Measurements from ENCODE around the gene RASA3. TPM values are rescaled to one million over a fixed set of nuclear protein-coding genes. Genes with fewer than 3 reads are reported as not detected.

The RASA3 gene
- total RNA-seq, 1 donor from 2014 or later: 44.8 TPM

- Mint-ChIP-seq H3K27ac (ENCODE audit: unreplicated experiment) (peak overlapping the region; percentile 99), H3K27me3 (ENCODE audit: unreplicated experiment) (no peaks in the 10 kb centered on the region), H3K4me1 (ENCODE audit: unreplicated experiment) (peaks cover 73% of the 10 kb centered on the region)
These were observed 66.3 kb downstream of the RASA3 start for GRCh38 chr13:114065926-114066774.

GRCh38 chr13:114065141-114065925 is 67.1 kb downstream of the RASA3 start:
- H3K4me3 Mint-ChIP-seq (ENCODE audit: unreplicated experiment): peak overlapping the region; percentile 71
- no peaks in the 10 kb centered on the region for H3K27me3 Mint-ChIP-seq (ENCODE audit: unreplicated experiment)
- no peaks in the 10 kb centered on the region for H3K9me3 Mint-ChIP-seq (ENCODE audit: unreplicated experiment)
- peak; percentile 97 for DNase-seq (ENCODE audit: extremely low spot score, unreplicated experiment)
- peak overlapping the region; percentile 99 for H3K27ac Mint-ChIP-seq (ENCODE audit: unreplicated experiment)
- TF ChIP-seq CTCF (IDR thresholded peaks at IDR 0.05): no peak
- no peaks in the 10 kb centered on the region for H3K36me3 Mint-ChIP-seq (ENCODE audit: unreplicated experiment)
- H3K4me1 Mint-ChIP-seq (ENCODE audit: unreplicated experiment): peaks cover 70% of the 10 kb centered on the region

More at GRCh38 chr13:114065926-114066774, 66.3 kb downstream of the RASA3 start:
- peaks cover 3% of the 10 kb centered on the region for H3K36me3 Mint-ChIP-seq (ENCODE audit: unreplicated experiment)
- TF ChIP-seq CTCF (IDR thresholded peaks at IDR 0.05): no peak
- no peak for DNase-seq (ENCODE audit: extremely low spot score, unreplicated experiment)
- peak overlapping the region; percentile 71 for H3K4me3 Mint-ChIP-seq (ENCODE audit: unreplicated experiment)
- H3K9me3 Mint-ChIP-seq (ENCODE audit: unreplicated experiment): no peaks in the 10 kb centered on the region

- Mint-ChIP-seq H3K27me3 (ENCODE audit: unreplicated experiment) (no peaks in the 10 kb centered on the region), H3K9me3 (ENCODE audit: unreplicated experiment) (no peaks in the 10 kb centered on the region), H3K4me1 (ENCODE audit: unreplicated experiment) (peaks cover 74% of the 10 kb centered on the region), H3K27ac (ENCODE audit: unreplicated experiment) (peak overlapping the region; percentile 99), H3K4me3 (ENCODE audit: unreplicated experiment) (peak overlapping the region; percentile 71), H3K36me3 (ENCODE audit: unreplicated experiment) (peaks cover 4% of the 10 kb centered on the region)
- TF ChIP-seq CTCF (IDR thresholded peaks at IDR 0.05): no peak
- no peak for DNase-seq (ENCODE audit: extremely low spot score, unreplicated experiment)
These were observed 67.8 kb downstream of the RASA3 start for GRCh38 chr13:114064450-114065140.

DNA sequence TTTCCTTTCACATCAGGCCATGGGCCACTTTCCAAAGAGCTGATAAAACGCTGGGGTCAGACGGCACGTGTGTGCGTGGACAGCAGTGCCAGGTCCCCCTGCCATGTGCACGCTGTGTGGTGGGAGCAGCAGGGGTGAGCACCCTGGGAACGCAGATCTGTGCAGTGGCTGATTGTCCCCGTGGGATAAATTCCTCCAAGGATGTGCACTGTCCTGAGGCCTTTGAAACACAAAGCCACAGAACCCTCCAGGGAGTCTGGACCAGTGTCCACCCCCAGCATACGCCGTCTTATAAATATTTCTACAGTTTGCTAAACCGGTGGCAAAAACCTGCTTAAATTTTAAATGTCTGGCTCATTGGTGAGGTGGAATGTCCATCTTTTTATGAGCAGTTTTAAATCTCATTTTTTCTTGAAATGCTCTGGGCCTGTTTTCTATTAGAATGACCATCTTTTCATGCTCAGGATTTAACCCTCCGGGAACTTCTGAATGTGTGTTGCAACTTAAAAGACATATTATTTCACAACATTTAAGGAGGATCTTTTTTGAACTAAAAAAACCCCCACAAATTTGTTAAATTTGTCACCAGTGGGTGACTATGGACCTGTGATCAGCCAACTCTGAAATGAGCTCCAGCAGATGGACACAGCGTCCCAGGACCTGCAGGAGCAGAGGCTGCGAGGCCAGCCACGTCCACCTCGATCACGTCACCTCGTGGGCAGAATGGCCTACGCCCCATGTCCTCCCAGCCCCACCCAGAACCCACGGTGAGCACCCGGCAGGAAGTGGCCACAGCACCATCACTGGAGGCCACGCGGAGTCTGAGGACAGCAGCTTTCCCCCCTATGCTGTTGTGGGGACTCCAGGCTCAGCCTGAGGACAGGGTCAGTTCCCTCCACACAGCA is 68.6 kb downstream of the RASA3 start:
- no peaks in the 10 kb centered on the region for H3K9me3 Mint-ChIP-seq (ENCODE audit: unreplicated experiment)
- H3K4me1 Mint-ChIP-seq (ENCODE audit: unreplicated experiment): peaks cover 71% of the 10 kb centered on the region
- H3K4me3 Mint-ChIP-seq (ENCODE audit: unreplicated experiment): peak overlapping the region; percentile 71
- DNase-seq (ENCODE audit: extremely low spot score, unreplicated experiment): no peak
- no peak for TF ChIP-seq CTCF (IDR thresholded peaks at IDR 0.05)
- peaks cover 4% of the 10 kb centered on the region for H3K36me3 Mint-ChIP-seq (ENCODE audit: unreplicated experiment)
- peak overlapping the region; percentile 99 for H3K27ac Mint-ChIP-seq (ENCODE audit: unreplicated experiment)
- no peaks in the 10 kb centered on the region for H3K27me3 Mint-ChIP-seq (ENCODE audit: unreplicated experiment)
